GM21786 (cell line): ENCODE results near the gene LGR5.

Experiments
- ATAC-seq: cut with Tn5 transposase; IDR thresholded peaks from one replicate; pipeline ENCODE4 v1.9.1; 2021; ENCODE audit not compliant: unreplicated experiment

Gene LGR5, protein sequence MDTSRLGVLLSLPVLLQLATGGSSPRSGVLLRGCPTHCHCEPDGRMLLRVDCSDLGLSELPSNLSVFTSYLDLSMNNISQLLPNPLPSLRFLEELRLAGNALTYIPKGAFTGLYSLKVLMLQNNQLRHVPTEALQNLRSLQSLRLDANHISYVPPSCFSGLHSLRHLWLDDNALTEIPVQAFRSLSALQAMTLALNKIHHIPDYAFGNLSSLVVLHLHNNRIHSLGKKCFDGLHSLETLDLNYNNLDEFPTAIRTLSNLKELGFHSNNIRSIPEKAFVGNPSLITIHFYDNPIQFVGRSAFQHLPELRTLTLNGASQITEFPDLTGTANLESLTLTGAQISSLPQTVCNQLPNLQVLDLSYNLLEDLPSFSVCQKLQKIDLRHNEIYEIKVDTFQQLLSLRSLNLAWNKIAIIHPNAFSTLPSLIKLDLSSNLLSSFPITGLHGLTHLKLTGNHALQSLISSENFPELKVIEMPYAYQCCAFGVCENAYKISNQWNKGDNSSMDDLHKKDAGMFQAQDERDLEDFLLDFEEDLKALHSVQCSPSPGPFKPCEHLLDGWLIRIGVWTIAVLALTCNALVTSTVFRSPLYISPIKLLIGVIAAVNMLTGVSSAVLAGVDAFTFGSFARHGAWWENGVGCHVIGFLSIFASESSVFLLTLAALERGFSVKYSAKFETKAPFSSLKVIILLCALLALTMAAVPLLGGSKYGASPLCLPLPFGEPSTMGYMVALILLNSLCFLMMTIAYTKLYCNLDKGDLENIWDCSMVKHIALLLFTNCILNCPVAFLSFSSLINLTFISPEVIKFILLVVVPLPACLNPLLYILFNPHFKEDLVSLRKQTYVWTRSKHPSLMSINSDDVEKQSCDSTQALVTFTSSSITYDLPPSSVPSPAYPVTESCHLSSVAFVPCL

DNA sequence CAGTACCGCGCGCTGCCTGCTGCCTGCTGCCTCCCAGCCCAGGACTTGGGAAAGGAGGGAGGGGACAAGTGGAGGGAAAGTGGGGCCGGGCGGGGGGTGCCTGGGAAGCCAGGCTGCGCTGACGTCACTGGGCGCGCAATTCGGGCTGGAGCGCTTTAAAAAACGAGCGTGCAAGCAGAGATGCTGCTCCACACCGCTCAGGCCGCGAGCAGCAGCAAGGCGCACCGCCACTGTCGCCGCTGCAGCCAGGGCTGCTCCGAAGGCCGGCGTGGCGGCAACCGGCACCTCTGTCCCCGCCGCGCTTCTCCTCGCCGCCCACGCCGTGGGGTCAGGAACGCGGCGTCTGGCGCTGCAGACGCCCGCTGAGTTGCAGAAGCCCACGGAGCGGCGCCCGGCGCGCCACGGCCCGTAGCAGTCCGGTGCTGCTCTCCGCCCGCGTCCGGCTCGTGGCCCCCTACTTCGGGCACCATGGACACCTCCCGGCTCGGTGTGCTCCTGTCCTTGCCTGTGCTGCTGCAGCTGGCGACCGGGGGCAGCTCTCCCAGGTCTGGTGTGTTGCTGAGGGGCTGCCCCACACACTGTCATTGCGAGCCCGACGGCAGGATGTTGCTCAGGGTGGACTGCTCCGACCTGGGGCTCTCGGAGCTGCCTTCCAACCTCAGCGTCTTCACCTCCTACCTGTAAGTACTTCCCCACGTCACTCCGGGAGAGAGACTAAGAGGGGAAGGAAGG lies at the start of gene LGR5:
TSS of gene LGR5 (plus strand) at position 186 of the 732 bp plus-strand sequence. CDS start at position 469, 283 bp downstream.
- ATAC-seq, result peak; percentile 40

DNA sequence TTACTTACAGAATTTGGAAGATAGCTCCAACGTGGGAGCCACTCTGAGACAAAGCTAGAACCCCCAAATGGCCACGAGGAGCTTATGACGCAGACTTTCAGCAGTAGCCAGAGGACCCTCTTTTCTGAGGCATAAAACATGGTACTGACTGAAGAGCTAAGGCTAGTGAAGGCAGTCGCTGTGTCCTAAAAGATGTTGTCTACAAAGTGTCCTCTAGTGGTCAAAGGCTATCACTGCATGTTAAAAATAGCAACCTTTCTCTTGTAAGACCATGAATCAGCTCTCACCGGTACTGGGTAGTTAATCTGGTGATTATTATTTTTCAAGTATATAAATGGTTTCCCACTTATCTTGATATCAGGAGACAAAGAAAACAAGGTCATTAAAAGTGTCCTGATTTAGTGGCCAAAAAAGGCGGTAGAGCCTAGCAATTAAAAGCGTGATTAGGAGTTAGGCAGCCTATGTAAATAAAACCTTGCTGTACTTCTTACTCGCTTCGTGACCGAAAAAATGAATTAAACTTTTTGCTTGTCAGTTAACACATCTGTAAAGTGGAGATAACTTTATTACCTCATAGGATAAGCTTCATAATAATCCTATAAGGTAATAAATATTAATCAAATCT lies 47.0 kb upstream of the LGR5 start:
- ATAC-seq, result peak; percentile 96

DNA sequence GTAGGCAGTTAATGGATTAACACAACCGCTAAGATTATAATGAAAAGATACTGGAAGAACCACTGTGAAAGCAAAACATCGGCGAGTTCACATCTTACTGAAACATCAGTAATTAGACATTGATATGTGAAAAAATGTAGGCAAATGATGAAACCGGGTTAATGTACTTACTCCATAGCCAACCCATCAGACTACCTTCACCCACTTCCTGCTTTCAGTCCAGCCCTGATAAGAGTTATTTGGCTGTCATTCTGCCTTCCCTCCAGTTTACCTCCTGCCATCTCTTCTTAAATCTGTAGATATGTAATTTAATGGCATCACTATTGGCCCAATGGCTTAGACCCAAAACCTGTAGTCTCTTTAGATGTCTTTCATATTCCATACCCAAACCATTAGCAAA lies 46.0 kb upstream of the LGR5 start:
- no peak for ATAC-seq

DNA sequence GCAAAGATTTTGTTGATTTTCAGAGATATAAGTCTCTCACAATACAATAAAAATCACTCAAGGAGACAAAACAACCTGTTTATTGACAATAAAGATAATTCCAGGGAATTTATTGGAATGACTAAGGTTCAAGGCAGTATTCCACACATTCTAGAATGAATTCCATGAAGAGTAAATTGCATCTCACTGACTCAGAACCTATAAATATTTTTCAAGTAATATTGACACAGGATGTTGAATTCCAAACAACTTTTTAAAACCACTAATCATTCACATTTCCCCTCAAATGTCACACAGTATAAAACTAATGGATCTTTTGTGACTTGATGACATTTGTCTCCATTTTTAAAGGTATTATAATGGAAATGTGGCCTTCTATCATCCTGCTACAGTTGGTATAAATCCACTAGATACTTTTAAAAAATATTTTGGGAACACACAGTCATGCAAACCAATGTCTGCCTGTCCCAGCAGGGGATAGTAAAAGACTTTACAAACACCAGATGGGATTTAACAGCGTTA lies 42.1 kb upstream of the LGR5 start:
- ATAC-seq, result no peak

- ATAC-seq, result no peak
These were observed 40.4 kb upstream of the LGR5 start for GRCh38 chr12:71399197-71399596.

DNA sequence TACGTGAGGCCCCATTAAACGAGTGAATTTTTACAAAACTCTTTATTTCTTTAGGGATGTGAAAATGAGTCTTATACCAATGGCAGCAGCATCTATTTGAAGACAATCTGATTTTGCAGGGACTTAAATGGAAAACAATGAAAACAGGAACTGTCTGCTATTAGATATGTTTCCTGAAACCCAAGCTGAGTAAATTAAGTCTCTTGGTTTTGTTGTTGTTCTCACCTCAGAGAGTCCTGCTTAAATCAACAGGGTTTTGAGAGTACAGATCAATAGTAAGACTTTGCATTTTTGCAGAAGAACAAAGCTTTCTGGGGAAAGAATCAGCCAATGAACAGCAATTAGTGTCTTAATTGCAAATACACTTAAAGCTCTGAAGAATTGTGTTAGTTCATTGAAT lies 39.1 kb upstream of the LGR5 start:
- no peak for ATAC-seq

- ATAC-seq, result no peak
These were observed 33.7 kb upstream of the LGR5 start for GRCh38 chr12:71405884-71406283.

- ATAC-seq, result no peak
These were observed 31.9 kb upstream of the LGR5 start for GRCh38 chr12:71407732-71408131.

DNA sequence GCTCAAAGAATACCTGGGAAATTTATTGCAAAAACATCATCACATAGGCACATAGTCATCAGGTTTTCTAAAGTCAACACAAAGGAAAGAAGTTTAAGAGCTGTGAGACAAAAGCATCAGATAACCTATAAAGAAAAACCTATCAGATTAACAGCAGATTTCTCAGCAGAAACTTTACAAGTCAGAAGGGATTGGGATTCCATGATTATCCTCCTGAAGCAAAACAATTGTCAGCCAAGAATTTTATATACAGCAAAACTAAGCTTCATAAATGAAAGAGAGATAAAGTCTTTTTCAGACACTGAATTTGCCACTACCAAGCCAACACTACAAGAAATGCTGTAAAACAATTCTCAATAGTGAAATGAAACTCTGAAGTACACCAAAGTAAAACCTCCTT lies 28.8 kb upstream of the LGR5 start:
- no peak for ATAC-seq

DNA sequence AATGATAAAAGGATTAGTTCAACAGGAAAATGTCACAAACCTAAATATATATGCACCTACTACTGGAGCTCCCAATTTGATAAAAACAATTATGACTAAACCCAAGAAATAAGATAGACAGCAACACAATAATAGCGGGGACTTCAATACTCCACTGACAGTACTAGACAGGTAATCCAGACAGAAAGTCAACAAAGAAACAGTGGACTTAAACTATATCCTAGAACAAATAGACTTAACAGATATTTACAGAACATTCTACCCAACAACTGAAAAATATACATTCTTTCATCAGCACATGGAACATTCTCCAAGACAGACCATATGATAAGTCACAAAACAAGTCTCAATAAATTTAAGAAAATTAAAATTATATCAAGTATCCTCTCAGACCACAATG lies 28.0 kb upstream of the LGR5 start:
- ATAC-seq, result no peak

DNA sequence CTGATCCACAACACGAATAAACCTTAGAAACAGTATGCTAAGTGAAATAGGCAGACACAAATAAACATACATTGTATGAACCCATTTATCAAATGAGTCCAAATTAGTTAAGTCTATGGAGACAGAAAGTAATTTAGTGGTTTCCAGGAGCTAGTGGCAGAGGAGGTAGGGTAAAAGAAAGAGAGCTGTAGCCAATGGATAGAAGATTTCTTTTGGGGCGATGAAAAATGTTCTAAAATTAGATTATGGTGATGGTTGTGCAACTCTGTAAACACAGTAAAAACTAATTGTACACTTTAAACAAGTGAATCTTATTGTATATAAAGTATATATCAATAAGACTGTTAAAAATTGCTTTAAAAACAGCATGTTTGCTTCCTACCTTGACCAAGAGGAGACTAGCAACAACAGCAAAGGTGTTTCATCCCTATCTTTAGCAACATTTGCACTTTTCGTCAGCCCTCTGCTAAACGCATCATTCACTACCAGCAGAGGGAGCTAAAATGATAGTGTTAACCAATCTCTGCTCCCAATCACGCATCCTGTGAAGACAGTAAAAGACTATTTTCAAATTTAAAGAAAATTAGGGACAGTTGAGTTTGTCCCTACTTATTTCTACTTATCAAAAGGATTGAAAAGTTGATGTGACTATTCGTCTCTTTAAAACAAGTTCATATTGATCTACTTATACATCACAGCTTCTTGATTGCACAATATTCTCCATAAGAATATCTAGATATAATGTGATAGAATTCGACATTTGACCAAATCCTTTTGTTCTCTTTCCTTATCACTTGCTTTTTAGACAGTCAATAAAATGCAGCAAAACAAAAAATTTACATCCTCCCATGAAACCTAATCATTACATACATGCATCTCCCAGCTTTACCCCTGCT lies 24.0 kb upstream of the LGR5 start:
- peak; percentile 82 for ATAC-seq

DNA sequence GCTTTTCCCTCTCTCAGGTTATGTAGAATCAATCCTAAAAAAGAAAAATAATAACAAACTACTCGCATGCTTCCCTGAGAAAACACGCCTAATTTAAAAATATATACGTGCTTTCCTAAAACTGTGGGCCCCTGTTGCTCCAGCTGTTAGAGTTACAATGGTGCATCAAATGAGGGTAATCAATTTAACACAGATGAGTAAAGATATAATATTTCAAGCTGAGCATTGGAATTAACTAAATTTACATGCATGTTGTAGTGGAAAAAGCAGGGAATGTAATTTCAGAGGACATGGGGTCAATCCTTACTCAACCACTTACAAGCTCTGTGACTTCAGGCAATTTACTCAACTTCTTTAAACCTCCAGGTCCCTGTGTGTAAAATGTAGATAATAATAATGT lies 22.4 kb upstream of the LGR5 start:
- no peak for ATAC-seq

- ATAC-seq, result no peak
These were observed 18.7 kb upstream of the LGR5 start for GRCh38 chr12:71420775-71421406.

DNA sequence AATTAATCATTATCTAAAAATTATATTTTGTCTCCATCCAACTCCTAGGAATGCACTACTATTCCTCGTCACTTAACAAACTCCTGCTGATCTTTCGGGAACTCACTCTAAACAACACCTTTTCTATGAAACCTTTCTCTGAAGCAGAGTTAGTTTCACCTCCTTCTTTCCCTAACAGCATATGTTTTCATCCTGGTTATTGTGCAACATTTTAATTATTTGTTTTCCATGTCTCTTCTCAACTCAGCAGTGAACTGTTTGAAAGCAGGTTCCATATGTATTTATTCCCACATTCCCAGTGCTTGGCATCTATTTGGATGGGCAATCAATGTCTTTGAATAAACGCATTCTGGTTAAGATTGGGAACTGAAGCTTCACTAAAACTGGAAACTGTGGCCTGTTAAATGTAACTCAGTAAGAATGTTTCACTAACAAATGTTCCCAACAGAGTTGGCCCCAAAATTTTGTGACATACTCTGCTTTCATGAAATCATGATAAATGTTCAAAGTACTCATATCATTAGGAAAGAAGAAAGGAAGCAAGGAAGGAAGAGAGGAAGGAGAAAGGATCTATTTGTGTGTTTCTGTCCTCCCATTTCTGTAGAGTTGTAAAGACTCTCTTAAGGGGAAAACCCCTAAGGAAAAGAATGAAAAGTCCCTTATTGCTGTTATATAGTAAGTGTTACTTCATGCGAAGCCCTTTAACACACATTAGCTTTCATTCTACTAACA lies 13.9 kb upstream of the LGR5 start:
- ATAC-seq, result no peak

DNA sequence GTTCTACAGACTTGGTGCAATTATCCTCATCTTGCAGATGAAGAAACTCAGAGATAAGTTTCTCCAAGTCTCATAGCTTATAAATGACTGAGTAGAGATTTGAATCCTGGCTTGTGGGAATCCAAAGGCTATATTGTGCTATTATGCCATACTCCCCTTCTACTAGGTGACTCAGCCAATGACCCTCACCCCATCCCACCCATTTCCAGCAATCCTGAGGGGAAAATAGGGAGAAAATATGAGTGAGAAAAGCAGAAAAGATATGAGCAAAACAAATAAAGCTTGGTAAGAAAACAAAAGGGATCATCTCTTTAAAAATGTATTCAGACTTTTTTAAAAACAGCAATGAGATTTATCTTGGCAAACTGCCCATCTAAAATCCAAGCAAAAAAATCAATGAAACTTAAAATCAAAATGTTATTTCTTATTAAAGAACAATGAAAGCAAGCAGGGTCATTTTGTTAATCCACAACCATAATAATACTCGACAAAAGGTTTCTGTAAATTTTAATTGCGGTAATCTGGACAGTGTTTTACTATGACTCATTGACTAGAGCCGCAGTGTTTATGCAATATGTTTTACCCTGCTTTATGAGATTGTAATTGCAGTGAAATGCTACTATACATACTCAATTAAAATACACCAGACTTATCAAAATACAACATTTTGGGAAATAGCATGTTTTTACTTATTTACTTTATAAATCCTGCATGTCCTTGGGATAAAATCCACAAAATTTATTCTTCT lies 13.1 kb upstream of the LGR5 start:
- ATAC-seq, result no peak

DNA sequence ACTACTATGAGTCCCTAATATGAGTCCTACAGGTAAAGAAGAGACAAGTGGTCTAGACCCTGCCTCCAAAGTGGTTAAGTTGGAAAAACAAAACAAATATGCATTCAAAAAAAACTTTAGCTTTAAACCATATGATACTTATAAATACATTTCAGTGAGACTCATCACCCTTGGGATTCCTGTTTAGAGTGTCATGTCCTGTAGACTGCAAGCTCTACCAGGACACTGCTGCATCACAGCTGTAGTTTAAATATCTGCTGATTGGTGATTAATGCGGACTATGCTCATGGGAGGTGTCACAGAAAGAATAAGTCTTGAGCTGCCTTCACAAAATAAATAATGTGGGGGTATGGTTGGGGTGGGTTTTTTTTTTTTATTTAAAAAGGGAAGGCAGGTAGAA lies 8.8 kb upstream of the LGR5 start:
- ATAC-seq, result no peak

- no peak for ATAC-seq
These were observed 7.6 kb upstream of the LGR5 start for GRCh38 chr12:71431991-71432390.

DNA sequence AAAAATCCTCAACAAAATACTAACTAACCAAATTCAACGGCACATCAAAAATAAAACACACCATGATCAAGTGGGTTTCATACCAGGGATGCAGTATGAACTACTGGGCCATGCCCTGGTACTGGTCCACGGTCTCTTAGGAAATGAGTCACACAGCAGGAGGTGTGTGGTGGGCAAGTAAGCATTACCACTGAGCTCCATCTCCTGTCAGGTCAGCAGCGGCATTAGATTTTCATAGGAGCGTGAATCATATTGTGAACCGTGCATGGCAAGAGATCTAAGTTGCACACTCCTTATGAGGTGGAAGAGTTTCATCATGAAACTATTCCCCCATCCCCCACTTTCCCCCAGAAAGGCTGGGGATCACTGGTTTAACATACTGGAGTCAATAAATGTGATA lies 6.7 kb upstream of the LGR5 start:
- no peak for ATAC-seq
